Keratinocyte (primary cell): ENCODE measurements around the gene CXXC4. TPM values are rescaled to one million over a fixed set of nuclear protein-coding genes. Genes with fewer than 3 reads are reported as not detected.

Experiments
- DNase-seq: peaks from one replicate; pipeline ENCODE4 v3.0.0-alpha.2; 2011; ENCODE audit warnings: low read depth, missing footprints, low spot score
- FAIRE-seq: peaks from 2 replicates; lab custom pipeline; 2011; peaks lifted over from hg19 to GRCh38; lab: Jason Lieb, UNC
- H2AFZ ChIP-seq: 2 replicates; pipeline ENCODE4 v1.6.0; 2012; ENCODE audit warnings: low read length, control low read depth, inconsistent platforms; ENCODE audit not compliant: control insufficient read depth
- H3K27ac ChIP-seq: 2 replicates; pipeline ENCODE4 v1.5.1; 2011; ENCODE audit warnings: low read length; ENCODE audit not compliant: control insufficient read depth, insufficient read depth
- H3K27me3 ChIP-seq: 3 replicates; pipeline ENCODE4 v1.6.0; 2011; ENCODE audit warnings: low read length; ENCODE audit not compliant: control insufficient read depth, insufficient read depth; ENCODE audit errors: extremely low read depth
- H3K36me3 ChIP-seq, 2 experiments: 2 replicates in 1 of 2; 3 replicates in 1 of 2; pipeline ENCODE4 v1.5.1; 2011; ENCODE audit warnings: low read length in 2 of 2, mild to moderate bottlenecking in 1 of 2; ENCODE audit not compliant: control insufficient read depth in 2 of 2, insufficient read depth in 2 of 2; ENCODE audit errors: extremely low read depth in 1 of 2
- H3K4me1 ChIP-seq: 3 replicates; pipeline ENCODE4 v1.5.1; 2011; ENCODE audit warnings: low read length; ENCODE audit not compliant: control insufficient read depth, insufficient read depth; ENCODE audit errors: extremely low read depth
- H3K4me2 ChIP-seq: 3 replicates; pipeline ENCODE4 v1.6.0; 2011; ENCODE audit warnings: low read depth, low read length; ENCODE audit not compliant: control insufficient read depth, insufficient read depth; ENCODE audit errors: extremely low read depth
- H3K4me3 ChIP-seq, 3 experiments: fragments of 200-600 bp in 1 of 3; sonication (generic) in 1 of 3; 2 replicates in 2 of 3; 3 replicates in 1 of 3; pipeline ENCODE4 v1.5.1; 2011 to 2016; ENCODE audit warnings: low read length in 3 of 3, mild to moderate bottlenecking in 3 of 3, control low read depth in 2 of 3, inconsistent platforms in 1 of 3, low read depth in 1 of 3, mixed read lengths in 1 of 3, mixed run types in 1 of 3, moderate library complexity in 1 of 3; ENCODE audit not compliant: control insufficient read depth in 2 of 3, insufficient read depth in 2 of 3; ENCODE audit errors: extremely low read depth in 1 of 3
- H3K79me2 ChIP-seq: 2 replicates; pipeline ENCODE4 v1.6.0; 2012; ENCODE audit warnings: low read length; ENCODE audit not compliant: control insufficient read depth, insufficient read depth
- H3K9ac ChIP-seq: 3 replicates; pipeline ENCODE4 v1.6.0; 2011; ENCODE audit warnings: low read length; ENCODE audit not compliant: control insufficient read depth, insufficient read depth; ENCODE audit errors: extremely low read depth
- H3K9me1 ChIP-seq: 3 replicates; pipeline ENCODE4 v1.6.0; 2011; ENCODE audit warnings: low read length; ENCODE audit not compliant: control insufficient read depth, insufficient read depth; ENCODE audit errors: extremely low read depth
- H3K9me3 ChIP-seq: 2 replicates; pipeline ENCODE4 v1.5.1; 2012; ENCODE audit warnings: low read depth, low read length; ENCODE audit not compliant: control insufficient read depth
- H4K20me1 ChIP-seq: 3 replicates; pipeline ENCODE4 v1.6.0; 2011; ENCODE audit warnings: low read length; ENCODE audit not compliant: control insufficient read depth, insufficient read depth; ENCODE audit errors: extremely low read depth
- CTCF ChIP-seq, 3 experiments: IDR thresholded peaks in 1 of 3; conservative IDR thresholded peaks in 1 of 3; optimal IDR thresholded peaks in 1 of 3; 2 replicates in 2 of 3; 3 replicates in 1 of 3; pipeline versions ENCODE3 to v1.5.1; 2011; ENCODE audit warnings: low read length in 3 of 3, mild to moderate bottlenecking in 3 of 3, moderate library complexity in 2 of 3, control low read depth in 1 of 3, inconsistent platforms in 1 of 3; ENCODE audit not compliant: insufficient read depth in 2 of 3; ENCODE audit errors: extremely low read depth in 1 of 3
- EZH2 ChIP-seq: IDR thresholded peaks from one replicate; pipeline ENCODE4 v1.6.1; 2012; ENCODE audit warnings: inconsistent platforms, mild to moderate bottlenecking, low read length, moderate library complexity
- dilution Hi-C: fragments of 300-500 bp; cut with MboI; formaldehyde crosslinking; loops from one replicate; pipeline ENCODE4 v1.7.0; 2020; ENCODE audit warnings: low sequenced_read_pairs; ENCODE audit not compliant: extremely low pct_ligation_motif_present
- polyA plus RNA-seq, 5 experiments: library from polyadenylated mRNA; depleted of rRNA in 3 of 5; stranded (reverse) in 3 of 5; stranded (forward) in 1 of 5; unstranded in 1 of 5; fragments of >200 nt; gene quantifications; 1 replicate in 1 of 5; 2 replicates in 3 of 5; 3 replicates in 1 of 5; pipeline versions ENCODE4 v1.2.1 to v1.2.3, GENCODE V29; 2011 to 2012; ENCODE audit warnings: missing spikeins in 2 of 5, low read depth in 1 of 5, low replicate concordance in 1 of 5

Gene CXXC4
- polyA plus RNA-seq, 1 donor (not counting 4 experiments of a cell fraction or from before 2014, with no cell fraction given): 0.01 TPM

DNA sequence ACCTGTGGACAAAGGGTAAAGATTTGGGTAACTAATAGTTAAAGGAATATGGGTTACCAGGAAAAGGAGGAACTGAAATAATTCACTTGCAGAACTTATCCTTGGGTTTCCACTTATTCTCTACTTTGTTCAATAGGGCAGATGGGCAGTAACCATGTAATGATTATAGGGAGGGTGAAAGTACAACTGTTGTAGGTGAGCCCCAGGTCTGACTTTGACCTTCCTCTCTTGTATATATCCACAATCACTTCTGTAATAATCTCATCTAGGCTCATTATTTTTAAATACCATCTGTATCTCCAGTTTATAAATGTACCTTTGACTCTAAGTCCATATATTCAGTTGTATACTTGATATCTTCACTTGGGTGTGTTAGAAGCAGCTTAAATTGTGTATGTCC is 32.1 kb downstream of the CXXC4 start:
- Histone ChIP-seq H3K27ac (no peak overlapping the region), H3K4me3 (no peak overlapping the region), H3K4me2 (no peak overlapping the region), H3K36me3 (no peaks in the 10 kb centered on the region), H3K9me3 (no peaks in the 10 kb centered on the region), H3K9ac (no peak overlapping the region), H3K79me2 (no peaks in the 10 kb centered on the region), H4K20me1 (no peaks in the 10 kb centered on the region), H3K4me1 (no peaks in the 10 kb centered on the region), H2AFZ (no peak overlapping the region), H3K27me3 (no peaks in the 10 kb centered on the region), H3K9me1 (no peaks in the 10 kb centered on the region)
- dilution Hi-C loops: no loop called here
- DNase-seq (no peak), FAIRE-seq (no peak)
- TF ChIP-seq EZH2: no peak

DNA sequence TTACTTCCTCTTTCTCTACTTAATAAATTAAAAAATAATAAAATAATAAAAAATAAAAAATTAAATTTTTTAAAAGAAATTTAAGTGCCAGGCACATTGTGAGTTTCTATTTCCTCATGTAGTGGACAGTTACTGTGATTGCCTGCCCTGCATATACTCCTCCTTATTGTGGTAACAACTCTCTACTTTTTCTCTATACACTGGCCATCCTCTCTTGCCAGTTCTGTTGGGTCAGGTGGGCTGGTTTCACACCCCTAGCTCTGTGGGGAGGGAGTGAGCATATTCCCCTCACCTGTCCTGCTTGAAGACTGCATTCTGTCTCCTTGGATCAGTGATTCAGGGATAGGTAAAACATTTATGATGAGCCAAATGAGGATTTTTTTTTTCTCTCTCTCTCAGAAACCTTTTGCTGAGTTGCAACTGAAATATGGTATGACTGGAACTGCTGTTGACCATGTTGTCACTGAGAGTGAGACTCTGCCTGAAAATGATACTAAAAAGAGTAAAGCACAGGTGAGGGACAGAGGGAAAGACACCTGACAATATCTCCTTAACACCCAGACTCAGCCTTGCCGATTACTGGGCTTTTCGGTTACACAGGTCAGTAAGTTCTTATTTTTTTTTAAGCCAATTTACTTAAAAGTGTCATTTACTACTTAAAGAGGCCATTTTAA is 37.2 kb downstream of the CXXC4 start:
- Histone ChIP-seq H3K4me2 (no peak overlapping the region), H3K9ac (no peak overlapping the region), H3K9me3 (no peaks in the 10 kb centered on the region), H4K20me1 (no peaks in the 10 kb centered on the region), H2AFZ (no peak overlapping the region), H3K27me3 (no peaks in the 10 kb centered on the region), H3K27ac (no peak overlapping the region), H3K4me1 (no peaks in the 10 kb centered on the region), H3K4me3 (no peak overlapping the region), H3K79me2 (no peaks in the 10 kb centered on the region), H3K9me1 (no peaks in the 10 kb centered on the region), H3K36me3 (no peaks in the 10 kb centered on the region)
- DNase-seq: no peak
- dilution Hi-C loops: no loop called here
- no peak for FAIRE-seq
- no peak for TF ChIP-seq EZH2
- TF ChIP-seq CTCF (optimal IDR thresholded peaks at IDR 0.05 in 1 of 3, IDR thresholded peaks at IDR 0.05 in 1 of 3, conservative IDR thresholded peaks at IDR 0.05 in 1 of 3; ENCODE audit: extremely low read depth in 1 of 3, insufficient read depth in 2 of 3, low read length in 3 of 3): no peak

- H3K79me2 ChIP-seq: no peaks in the 10 kb centered on the region
- no peak overlapping the region for H3K27ac ChIP-seq
- dilution Hi-C loops: no loop called here
- H3K4me1 ChIP-seq: no peaks in the 10 kb centered on the region
- no peaks in the 10 kb centered on the region for H3K9me1 ChIP-seq
- no peaks in the 10 kb centered on the region for H3K9me3 ChIP-seq
- DNase-seq (no peak), FAIRE-seq (no peak)
- TF ChIP-seq CTCF (optimal IDR thresholded peaks at IDR 0.05 in 1 of 3, IDR thresholded peaks at IDR 0.05 in 1 of 3, conservative IDR thresholded peaks at IDR 0.05 in 1 of 3; ENCODE audit: extremely low read depth in 1 of 3, insufficient read depth in 2 of 3, low read length in 3 of 3) (peak in 1 of 3 experiments; percentile 46), EZH2 (no peak)
- H4K20me1 ChIP-seq: no peaks in the 10 kb centered on the region
- H3K9ac ChIP-seq: no peak overlapping the region
- no peaks in the 10 kb centered on the region for H3K36me3 ChIP-seq
- H3K27me3 ChIP-seq: no peaks in the 10 kb centered on the region
- H3K4me3 ChIP-seq: no peak overlapping the region
- peak overlapping the region; percentile 5 for H2AFZ ChIP-seq
- H3K4me2 ChIP-seq: no peak overlapping the region
These were observed 43.1 kb downstream of the CXXC4 start for GRCh38 chr4:104451573-104451972.
